MM.1S (cell line): Measurements from ENCODE around the gene HIP1.
"Not testable (repeated sequence)": the region's sequence is repeated elsewhere in the genome, so short reads cannot be mapped to it uniquely, and the experiment has no call there.

Experiments used
- DNase-seq: peaks from one replicate; pipeline ENCODE4 v3.0.0-alpha.2; 2015
- H2AFZ ChIP-seq: fragments of 300-600 bp; sonication (generic); 2 replicates; pipeline ENCODE4 v1.6.0; 2016; ENCODE audit warnings: antibody characterized with exemption, low read length
- H3F3A ChIP-seq: fragments of 300-600 bp; sonication (generic); 2 replicates; pipeline ENCODE4 v1.6.1; 2016; ENCODE audit warnings: mild to moderate bottlenecking, antibody characterized with exemption, low read length, moderate library complexity, mixed read lengths; ENCODE audit not compliant: insufficient read depth
- H3K27ac ChIP-seq: fragments of 300-600 bp; sonication (generic); 2 replicates; pipeline ENCODE4 v1.5.1; 2016; ENCODE audit warnings: mild to moderate bottlenecking, low read length
- H3K27me3 ChIP-seq: fragments of 300-600 bp; sonication (generic); replicated peaks from 2 replicates; pipeline ENCODE4 v1.6.0; 2016; ENCODE audit warnings: low read length; ENCODE audit not compliant: insufficient read depth
- H3K36me3 ChIP-seq: fragments of 300-600 bp; sonication (generic); replicated peaks from 2 replicates; pipeline ENCODE4 v1.6.1; 2016; ENCODE audit warnings: mild to moderate bottlenecking, low read length, mixed read lengths; ENCODE audit not compliant: insufficient read depth
- H3K4me1 ChIP-seq: fragments of 300-600 bp; sonication (generic); 2 replicates; pipeline ENCODE4 v1.6.1; 2016; ENCODE audit warnings: low read length, mixed read lengths
- H3K4me2 ChIP-seq: fragments of 300-600 bp; sonication (generic); 2 replicates; pipeline ENCODE4 v1.6.0; 2016; ENCODE audit warnings: low read depth, low read length
- H3K4me3 ChIP-seq: fragments of 300-600 bp; sonication (generic); 2 replicates; pipeline ENCODE4 v1.5.1; 2016; ENCODE audit warnings: low read length, mixed read lengths
- H3K79me2 ChIP-seq: fragments of 300-600 bp; sonication (generic); 2 replicates; pipeline ENCODE4 v1.6.1; 2016; ENCODE audit warnings: mixed run types, low read length, mixed read lengths
- H3K9ac ChIP-seq: fragments of 300-600 bp; sonication (generic); 2 replicates; pipeline ENCODE4 v1.6.1; 2016; ENCODE audit warnings: low read length, mixed read lengths
- H3K9me2 ChIP-seq: fragments of 300-600 bp; sonication (generic); replicated peaks from 2 replicates; pipeline ENCODE4 v1.6.1; 2016; ENCODE audit warnings: mild to moderate bottlenecking, low read length, mixed read lengths; ENCODE audit not compliant: insufficient read depth
- H3K9me3 ChIP-seq: fragments of 300-600 bp; sonication (generic); replicated peaks from 2 replicates; pipeline ENCODE4 v1.6.1; 2016; ENCODE audit warnings: mild to moderate bottlenecking, low read length, mixed read lengths; ENCODE audit not compliant: insufficient read depth
- H4K20me1 ChIP-seq: fragments of 300-600 bp; sonication (generic); 2 replicates; pipeline ENCODE4 v1.6.1; 2016; ENCODE audit warnings: mild to moderate bottlenecking, low read length, moderate library complexity, mixed read lengths; ENCODE audit not compliant: insufficient read depth
- CTCF ChIP-seq: fragments of 300-600 bp; sonication (generic); IDR thresholded peaks from 2 replicates; pipeline ENCODE4 v1.5.1; 2016; ENCODE audit warnings: antibody characterized with exemption, low read length, mixed read lengths
- EZH2 ChIP-seq: fragments of 300-600 bp; sonication (generic); optimal IDR thresholded peaks from 2 replicates; pipeline ENCODE3; 2017; ENCODE audit warnings: low read depth, mild to moderate bottlenecking, antibody characterized with exemption, low read length, mixed read lengths
- EZH2phosphoT487 ChIP-seq: fragments of 300-600 bp; sonication (generic); IDR thresholded peaks from 2 replicates; pipeline ENCODE4 v1.6.1; 2018; ENCODE audit warnings: antibody characterized with exemption, low read length

Gene HIP1

GRCh38 chr7:75696263-75697037 is 42.3 kb downstream of the HIP1 start:
- no peaks in the 10 kb centered on the region for H3K27me3 ChIP-seq
- H3K9me2 ChIP-seq = no peaks in the 10 kb centered on the region
- H4K20me1 ChIP-seq = no peaks in the 10 kb centered on the region
- H3K9ac ChIP-seq = no peak overlapping the region
- no peak for DNase-seq
- no peak overlapping the region for H3K27ac ChIP-seq
- H3K9me3 ChIP-seq = no peaks in the 10 kb centered on the region
- TF ChIP-seq CTCF (no peak), EZH2 (no peak), EZH2phosphoT487 (no peak)
- H3K4me2 ChIP-seq = no peak overlapping the region
- H3K4me3 ChIP-seq = no peak overlapping the region
- no peaks in the 10 kb centered on the region for H3K4me1 ChIP-seq
- no peaks in the 10 kb centered on the region for H3K36me3 ChIP-seq
- H3F3A ChIP-seq = no peaks in the 10 kb centered on the region
- H3K79me2 ChIP-seq = no peaks in the 10 kb centered on the region
- no peak overlapping the region for H2AFZ ChIP-seq

- TF ChIP-seq EZH2phosphoT487 (no peak), EZH2 (no peak), CTCF (no peak)
- Histone ChIP-seq H3K9ac (no peak overlapping the region), H3K27me3 (no peaks in the 10 kb centered on the region), H3K4me2 (no peak overlapping the region), H3K36me3 (no peaks in the 10 kb centered on the region), H3K4me3 (no peak overlapping the region), H3K4me1 (no peaks in the 10 kb centered on the region), H2AFZ (no peak overlapping the region), H3K9me2 (no peaks in the 10 kb centered on the region), H3K79me2 (no peaks in the 10 kb centered on the region), H4K20me1 (no peaks in the 10 kb centered on the region), H3K27ac (no peak overlapping the region), H3K9me3 (no peaks in the 10 kb centered on the region), H3F3A (no peaks in the 10 kb centered on the region)
- DNase-seq = no peak
Observed at GRCh38 chr7:75694638-75695399, 43.9 kb downstream of the HIP1 start.

GRCh38 chr7:75693668-75694067 is 45.1 kb downstream of the HIP1 start:
- H2AFZ ChIP-seq, H3F3A ChIP-seq, H3K79me2 ChIP-seq, H3K4me3 ChIP-seq, H3K9ac ChIP-seq, H3K9me2 ChIP-seq, H4K20me1 ChIP-seq, H3K4me1 ChIP-seq, H3K36me3 ChIP-seq, H3K4me2 ChIP-seq, DNase-seq, H3K27me3 ChIP-seq, H3K27ac ChIP-seq, H3K9me3 ChIP-seq: not testable (repeated sequence)
